ENCODE data around the gene SDC1. TPM values are rescaled to one million over a fixed set of nuclear protein-coding genes. Genes with fewer than 3 reads are reported as not detected.

SDC1 gene
- polyA plus RNA-seq, 1 of the 3 experiments (the other 2 are of a cell fraction), result 122 TPM

- Histone ChIP-seq H3K79me2 (ENCODE audit: insufficient read depth) (peaks cover 6% of the 10 kb centered on the region; the same call in 1 of the 2 replicates), H2AFZ (ENCODE audit: low read depth) (no peak overlapping the region), H3K9me2 (no peaks in the 10 kb centered on the region), H3K36me3 (replicated peaks in 1 of 2; ENCODE audit: control insufficient read depth in 1 of 2, insufficient read depth in 2 of 2, low read length in 1 of 2) (no peaks in the 10 kb centered on the region), H3K4me2 (no peak overlapping the region), H4K20me1 (ENCODE audit: insufficient read depth) (no peaks in the 10 kb centered on the region), H3F3A (replicated peaks; ENCODE audit: insufficient read depth) (peaks cover 4% of the 10 kb centered on the region), H3K4me1 (ENCODE audit: control insufficient read depth in 1 of 2, insufficient read depth in 2 of 2, low read depth in 1 of 2, low read length in 1 of 2) (peaks cover under 1 to 6% of the 10 kb centered on the region in 2 experiments; a peak in 3 of 4 replicates), H3K27ac (ENCODE audit: low read depth in 2 of 2, low read length in 1 of 2) (no peak overlapping the region), H3K4me3 (ENCODE audit: low read depth in 2 of 2, low read length in 1 of 2) (no peak overlapping the region), H3K27me3 (ENCODE audit: insufficient read depth) (no peaks in the 10 kb centered on the region), H3K9ac (no peak overlapping the region), H3K9me3 (no peaks in the 10 kb centered on the region)
- DNase-seq, result no peak
- TF ChIP-seq IRF3 (IDR thresholded peaks at IDR 0.05; ENCODE audit: low read depth, low read length), result no peak
- TF ChIP-seq GATA2 (CRISPR knock-in tag; IDR thresholded peaks at IDR 0.05), result no peak
- no peak for TF ChIP-seq ZBTB33 (IDR thresholded peaks at IDR 0.05; ENCODE audit: borderline replicate concordance, low read depth)
- TF ChIP-seq RAD21 (IDR thresholded peaks at IDR 0.05; ENCODE audit: low read length), result no peak
- CTCF ChIA-PET, result interaction anchor here (0.6 to 10.4 kb wide), 3 partner anchors 9 to 98 kb away, joined by 3 to 215 read pairs (median 3); no protein-coding TSS in a partner anchor
- WGBS (ENCODE audit: low lambda C conversion rate), result 96% methylated on average over 7 of the region's 10 CpGs
- POLR2A ChIA-PET, result no interaction called here
Measured at GRCh38 chr2:20227894-20228505, 3.1 kb upstream of the SDC1 start.

GRCh38 chr2:20226152-20226545 lies 1.2 kb upstream of the SDC1 start:
- H3K9me3 ChIP-seq, result no peaks in the 10 kb centered on the region
- WGBS (ENCODE audit: low lambda C conversion rate), result 96% methylated on average over 13 of the region's 14 CpGs
- no peak overlapping the region for H3K4me2 ChIP-seq
- no peaks in the 10 kb centered on the region for H4K20me1 ChIP-seq (ENCODE audit: insufficient read depth)
- no peak for DNase-seq
- POLR2A ChIA-PET, result interaction anchor here (1.4 to 1.6 kb wide), 2 partner anchors 89 to 95 kb away, joined by 4 read pairs; no protein-coding TSS in a partner anchor
- peaks cover 22% of the 10 kb centered on the region for H3F3A ChIP-seq (replicated peaks; ENCODE audit: insufficient read depth)
- H3K4me3 ChIP-seq (ENCODE audit: low read depth in 2 of 2, low read length in 1 of 2), result no peak overlapping the region; a peak in 1 of 4 replicates
- no peaks in the 10 kb centered on the region for H3K27me3 ChIP-seq (ENCODE audit: insufficient read depth)
- no peak overlapping the region for H3K9ac ChIP-seq
- TF ChIP-seq TEAD4 (IDR thresholded peaks at IDR 0.05; ENCODE audit: borderline replicate concordance, insufficient read depth) (no peak), TAF1 (IDR thresholded peaks at IDR 0.05; ENCODE audit: borderline replicate concordance, low read depth, low read length) (no peak), SIN3A (IDR thresholded peaks at IDR 0.05; ENCODE audit: borderline replicate concordance, low read depth, low read length) (no peak), MXI1 (IDR thresholded peaks at IDR 0.05; ENCODE audit: low read depth, low read length) (no peak), USF1 (IDR thresholded peaks at IDR 0.05; ENCODE audit: borderline replicate concordance, low read depth) (no peak), CHD2 (IDR thresholded peaks at IDR 0.05; ENCODE audit: low read length, partially characterized antibody) (no peak), GABPA (IDR thresholded peaks at IDR 0.05; ENCODE audit: low read depth) (no peak)
- H3K9me2 ChIP-seq, result no peaks in the 10 kb centered on the region
- H2AFZ ChIP-seq (ENCODE audit: low read depth), result no peak overlapping the region
- CTCF ChIA-PET, result interaction anchor here (0.7 to 10.4 kb wide), 43 partner anchors 8 to 282 kb away, joined by 3 to 215 read pairs (median 7); no protein-coding TSS in a partner anchor
- no peak overlapping the region for H3K27ac ChIP-seq (ENCODE audit: low read depth in 2 of 2, low read length in 1 of 2)
- H3K4me1 ChIP-seq (ENCODE audit: control insufficient read depth in 1 of 2, insufficient read depth in 2 of 2, low read depth in 1 of 2, low read length in 1 of 2), result peaks cover 19 to 24% of the 10 kb centered on the region in 2 experiments
- peaks cover 17% of the 10 kb centered on the region; the same call in 1 of the 2 replicates for H3K79me2 ChIP-seq (ENCODE audit: insufficient read depth)
- no peaks in the 10 kb centered on the region for H3K36me3 ChIP-seq (replicated peaks in 1 of 2; ENCODE audit: control insufficient read depth in 1 of 2, insufficient read depth in 2 of 2, low read length in 1 of 2)
